HG02981 (cell line): ENCODE results near the gene DAB1.

Source experiments
- ATAC-seq: cut with Tn5 transposase; IDR thresholded peaks from one replicate; pipeline ENCODE4 v1.9.1; 2021; ENCODE audit warnings: mild to moderate bottlenecking, moderate library complexity; ENCODE audit not compliant: unreplicated experiment

DAB1 gene

DNA sequence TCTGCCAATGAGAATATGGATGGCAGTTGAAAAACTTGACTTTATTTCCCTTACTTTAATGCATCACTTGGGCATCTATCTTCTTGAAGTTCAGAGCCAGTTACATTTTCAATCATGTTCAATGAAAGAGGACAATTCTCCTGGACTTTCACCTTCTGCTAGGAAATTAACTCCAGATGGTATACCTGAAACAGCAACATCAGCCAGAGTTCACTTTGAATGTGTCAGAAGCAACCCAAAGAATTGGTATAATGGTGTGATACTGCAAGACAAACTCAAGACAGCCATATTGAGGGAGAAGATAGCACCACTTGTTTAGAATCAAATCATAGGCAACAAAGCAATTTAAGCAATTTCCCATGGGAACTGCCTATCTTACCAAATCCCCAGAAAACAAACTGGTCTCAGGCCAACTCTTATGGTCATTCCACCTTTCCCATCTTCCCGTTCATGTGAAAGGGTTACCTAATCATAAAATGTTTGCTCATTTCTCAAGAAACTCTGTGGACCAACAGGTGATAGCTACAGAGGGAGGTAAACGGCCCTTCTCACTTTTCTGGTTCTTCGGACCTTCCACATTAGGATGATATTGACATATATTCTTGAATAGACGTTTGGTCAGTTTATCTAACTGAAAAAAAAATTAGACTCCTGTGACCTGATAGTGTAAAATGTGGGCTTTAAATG lies 428.3 kb downstream of the DAB1 start:
- ATAC-seq = no peak

GRCh38 chr1:56993475-56993874 lies 430.4 kb downstream of the DAB1 start:
- no peak for ATAC-seq

GRCh38 chr1:56992318-56993125 lies 431.3 kb downstream of the DAB1 start:
- ATAC-seq = no peak

DNA sequence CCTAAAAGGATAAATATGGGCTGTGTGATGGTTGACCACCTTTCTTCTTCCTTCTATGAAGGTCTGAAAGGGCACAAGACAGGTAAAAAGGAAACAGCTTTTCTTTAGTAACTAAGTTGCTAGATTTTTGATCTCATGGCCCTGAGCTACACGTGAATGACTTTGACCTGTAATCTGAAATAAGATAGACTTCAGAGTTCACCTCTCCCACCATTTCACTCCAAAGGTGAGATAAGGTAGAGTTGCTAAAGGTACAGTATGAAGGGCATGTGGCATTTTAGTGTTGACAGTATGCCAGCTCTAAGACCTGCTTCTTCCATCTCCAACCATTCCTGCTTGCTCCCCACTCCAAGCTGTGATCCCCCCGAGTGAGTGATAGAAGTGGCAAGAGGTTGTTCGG lies 432.3 kb downstream of the DAB1 start:
- ATAC-seq = no peak

- ATAC-seq = no peak
Measured at GRCh38 chr1:56986397-56986796, 437.5 kb downstream of the DAB1 start.

DNA sequence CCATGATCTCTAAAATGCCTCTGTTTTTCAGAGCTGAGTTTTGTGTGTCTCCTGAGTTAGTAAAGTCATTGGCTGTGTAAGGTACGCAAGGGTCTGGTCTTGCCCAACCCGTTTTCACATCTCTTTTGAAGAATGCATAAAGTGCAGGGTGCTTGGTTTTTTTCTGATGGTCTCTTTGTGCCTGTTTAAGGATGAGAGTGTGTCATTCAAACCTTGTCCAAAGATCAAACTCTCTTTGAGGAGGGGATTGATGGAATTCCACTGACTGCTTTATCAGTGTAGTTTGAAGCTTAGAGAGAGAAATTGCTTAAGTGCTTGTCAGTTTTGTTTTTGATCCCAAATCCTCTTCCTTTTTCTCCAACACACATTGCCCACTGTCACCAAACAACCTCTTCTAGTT lies 438.0 kb downstream of the DAB1 start:
- ATAC-seq = no peak

DNA sequence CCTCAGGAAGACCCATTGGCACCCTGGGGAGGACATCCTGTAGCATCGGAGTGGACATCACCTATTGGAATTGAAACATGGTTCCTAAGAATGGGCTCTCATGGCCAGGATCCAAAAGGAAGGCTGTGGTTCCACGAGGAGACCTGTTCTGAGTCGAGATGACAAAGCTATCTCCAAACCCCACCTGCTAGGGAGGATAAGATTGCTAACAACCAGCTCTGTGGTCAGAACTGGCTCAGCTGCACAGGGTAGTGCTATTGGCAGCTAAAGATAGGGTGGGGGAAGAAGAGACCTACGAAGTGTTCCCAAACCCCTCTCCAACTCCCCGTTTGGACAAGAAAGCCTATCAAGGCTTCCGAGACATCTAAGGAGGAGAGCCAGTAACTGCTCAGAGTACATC lies 440.4 kb downstream of the DAB1 start:
- ATAC-seq = no peak

- no peak for ATAC-seq
Measured at GRCh38 chr1:56979986-56980755, 443.7 kb downstream of the DAB1 start.

DNA sequence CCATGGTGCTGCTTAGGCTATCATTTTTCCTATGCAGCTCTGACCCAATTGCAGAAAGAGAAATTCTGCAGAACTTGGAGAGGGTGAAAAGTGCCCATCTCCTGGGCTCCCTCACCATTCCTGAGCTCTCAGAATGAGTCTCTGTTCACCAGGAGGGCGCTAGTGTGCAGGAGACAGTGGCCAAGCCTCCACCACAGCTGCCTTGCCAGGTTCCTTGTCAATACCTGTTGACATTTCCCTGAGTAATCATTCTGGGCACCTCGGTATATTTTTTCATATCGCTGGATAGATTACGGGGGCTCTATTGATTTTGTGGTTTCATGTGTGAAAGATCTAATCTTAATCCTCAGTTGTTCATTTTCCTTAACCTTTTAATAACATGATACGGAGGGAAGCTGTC lies 445.0 kb downstream of the DAB1 start:
- ATAC-seq = no peak

DNA sequence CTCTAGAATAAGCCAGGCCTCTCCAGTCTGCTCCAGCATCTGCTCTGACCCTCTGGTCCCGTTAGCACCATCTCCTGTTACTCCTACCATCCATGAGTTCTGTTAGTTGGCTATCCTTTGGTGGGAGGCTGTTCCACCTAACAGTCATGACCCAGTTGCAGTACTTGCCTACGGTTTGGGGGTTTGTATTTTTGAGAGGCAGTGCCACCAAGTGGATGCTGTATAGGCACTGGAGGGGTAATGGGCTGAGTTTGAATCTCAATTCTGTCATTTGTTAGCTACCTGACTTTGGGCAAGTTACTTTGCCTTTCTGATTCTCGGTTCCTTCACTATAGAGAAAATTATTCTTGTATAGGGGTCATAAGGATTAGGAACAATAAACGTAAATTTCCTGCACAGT lies 445.9 kb downstream of the DAB1 start:
- no peak for ATAC-seq

DNA sequence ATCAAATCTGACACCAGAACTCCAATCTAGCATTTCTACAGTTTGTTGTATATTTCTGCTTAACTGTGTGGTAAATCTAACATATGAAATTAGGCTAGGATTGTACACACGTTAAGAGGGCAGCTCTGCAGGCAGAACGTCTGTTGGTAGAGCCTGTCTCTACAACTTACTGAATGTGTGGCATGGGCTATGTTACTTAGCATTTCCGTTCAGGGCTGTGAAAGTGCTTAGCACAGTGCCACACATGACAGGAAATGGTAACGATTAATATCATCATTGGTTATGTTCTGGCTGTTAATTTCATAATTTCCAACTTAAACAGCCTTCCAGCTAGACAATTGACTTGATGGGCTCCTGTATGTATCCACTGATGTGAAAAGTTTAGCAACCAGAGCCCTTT lies 448.4 kb downstream of the DAB1 start:
- no peak for ATAC-seq

GRCh38 chr1:56973923-56974742 lies 449.7 kb downstream of the DAB1 start:
- ATAC-seq = no peak

DNA sequence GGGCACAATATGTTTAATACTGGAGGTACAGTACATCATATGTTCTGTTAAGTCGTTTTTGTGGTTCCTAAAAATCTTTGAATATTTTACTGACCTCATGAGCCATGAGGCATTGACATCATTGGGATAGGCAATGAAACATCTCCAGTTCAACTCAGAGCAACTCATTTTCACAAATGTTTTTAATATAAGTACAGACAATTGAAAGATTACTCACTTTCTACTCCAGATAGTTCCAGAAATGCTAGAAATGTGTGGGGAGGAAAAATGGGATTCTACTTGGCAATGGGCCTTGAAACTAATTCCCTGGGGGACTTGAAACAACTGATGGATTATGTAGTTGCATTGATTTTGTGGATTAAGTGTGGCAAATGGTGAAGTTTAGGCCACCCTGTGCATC lies 450.9 kb downstream of the DAB1 start:
- no peak for ATAC-seq

DNA sequence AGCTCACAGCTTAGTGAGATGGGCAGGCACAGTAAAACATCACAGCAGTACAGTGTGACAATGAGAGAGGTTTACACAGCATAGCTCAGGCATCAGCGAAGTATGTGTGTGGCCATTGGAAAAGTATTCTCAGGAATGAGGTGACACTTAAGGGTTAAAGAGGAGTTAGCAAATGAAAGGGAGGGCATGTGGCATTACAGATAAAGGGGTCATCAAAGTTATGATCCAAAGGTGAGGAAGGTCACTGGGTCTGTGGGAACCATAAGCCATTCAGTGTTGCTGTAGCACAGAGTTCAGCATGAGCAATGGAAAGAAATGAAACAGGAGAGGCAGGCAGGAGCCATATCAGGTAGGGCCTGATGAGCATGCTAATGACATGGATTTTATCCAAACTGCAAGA lies 453.6 kb downstream of the DAB1 start:
- no peak for ATAC-seq

DNA sequence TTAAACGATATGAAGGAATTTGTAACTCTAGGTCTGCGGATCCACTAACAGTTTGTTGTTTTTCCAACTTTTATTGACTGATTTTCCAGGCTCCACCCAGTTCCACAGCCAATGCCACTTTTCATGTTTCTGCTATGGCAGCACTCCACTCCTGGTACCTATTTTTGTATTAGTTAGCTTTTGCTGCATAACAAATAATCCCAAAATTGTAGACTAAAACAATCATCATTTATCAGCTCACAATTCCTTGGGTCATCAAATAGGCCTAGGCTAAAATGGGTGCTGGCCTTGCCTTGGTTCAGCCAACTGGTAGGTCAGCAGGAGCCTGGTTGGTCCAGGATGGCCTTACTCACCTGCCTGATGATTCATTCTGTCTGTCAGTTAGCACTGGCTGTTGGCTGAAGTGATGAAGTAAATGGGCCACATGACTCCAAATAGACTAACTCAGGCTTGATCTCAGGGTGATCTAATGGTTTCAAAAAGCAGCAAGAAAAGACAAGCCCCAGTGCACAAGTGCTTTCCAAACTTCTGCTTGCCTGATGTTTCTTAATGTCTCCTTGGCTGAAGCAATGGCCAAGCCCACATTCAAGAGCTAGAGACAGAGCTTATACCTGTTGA lies 454.9 kb downstream of the DAB1 start:
- ATAC-seq = no peak

DNA sequence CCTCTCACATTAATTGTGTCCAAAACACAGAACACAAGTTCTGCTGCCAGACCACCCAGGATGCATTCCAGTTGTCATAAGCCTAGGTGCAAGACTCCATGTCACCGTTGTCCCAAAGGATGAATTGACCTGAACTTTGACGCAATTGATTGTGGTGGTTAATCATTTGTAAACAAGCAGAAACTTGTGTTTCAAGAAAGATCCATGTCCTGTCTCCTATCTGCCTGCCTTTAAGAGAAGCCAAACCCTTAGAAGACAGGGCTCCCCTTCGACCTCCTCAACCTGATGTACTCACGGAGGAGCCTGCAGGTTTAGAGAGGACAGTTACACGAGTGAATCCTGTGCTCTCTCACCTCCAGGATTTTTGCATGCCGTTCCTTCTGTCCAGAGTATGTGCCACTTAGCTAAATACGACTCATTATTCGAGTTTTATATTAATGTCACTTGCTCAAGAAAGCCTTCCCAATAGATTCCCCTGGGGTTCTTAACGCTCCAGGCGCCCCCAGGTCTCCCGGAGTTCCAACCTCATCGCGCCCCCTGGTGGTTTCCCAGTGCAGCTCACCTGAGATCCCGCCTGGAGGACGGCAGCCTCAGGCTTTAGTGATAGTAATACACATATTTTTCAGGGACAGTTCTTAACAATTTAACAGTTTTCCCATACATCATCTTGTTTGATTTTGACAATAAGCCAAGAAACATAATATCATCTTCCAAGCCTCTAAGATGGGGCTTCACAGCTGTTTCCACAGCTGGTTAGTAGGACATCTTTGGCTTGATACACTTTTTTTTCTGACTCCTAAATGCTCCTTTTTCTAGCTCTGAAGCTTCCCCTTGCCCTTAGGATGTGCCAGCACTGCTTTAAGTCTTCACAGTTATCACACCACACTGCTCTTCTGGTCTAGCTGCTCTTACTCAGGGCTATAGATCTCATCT lies 455.7 kb downstream of the DAB1 start:
- no peak for ATAC-seq

GRCh38 chr1:56967355-56967754 lies 456.5 kb downstream of the DAB1 start:
- no peak for ATAC-seq

GRCh38 chr1:56966698-56966999 lies 457.2 kb downstream of the DAB1 start:
- ATAC-seq = no peak

- ATAC-seq = no peak
Measured at GRCh38 chr1:56965916-56966697, 457.8 kb downstream of the DAB1 start, which contains the start of gene C8B. C8B (minus strand) TSS chr1:56966015; CDS start chr1:56965948, 67 bp downstream.
